OCI-LY3 (cell line): Measurements from ENCODE around the gene LIN28A.

Experiments used
- EZH2phosphoT487 ChIP-seq: fragments of 200-600 bp; shearing (Covaris generic); IDR thresholded peaks from 2 replicates; pipeline ENCODE4 v1.6.1; 2018; ENCODE audit warnings: antibody characterized with exemption, mixed run types, low read depth
- TF ChIP-seq, protein P1 (sequence below): fragments of 200-600, 300-600 bp; sonication (generic); IDR thresholded peaks from 2 replicates; pipeline ENCODE4 v1.5.1; 2014; ENCODE audit warnings: antibody characterized with exemption, low read length, low read depth

GRCh38 chr1:26405281-26405915 lies 5.2 kb upstream of the LIN28A start:
- no peak for TF ChIP-seq EZH2phosphoT487
- TF ChIP-seq, protein P1, sequence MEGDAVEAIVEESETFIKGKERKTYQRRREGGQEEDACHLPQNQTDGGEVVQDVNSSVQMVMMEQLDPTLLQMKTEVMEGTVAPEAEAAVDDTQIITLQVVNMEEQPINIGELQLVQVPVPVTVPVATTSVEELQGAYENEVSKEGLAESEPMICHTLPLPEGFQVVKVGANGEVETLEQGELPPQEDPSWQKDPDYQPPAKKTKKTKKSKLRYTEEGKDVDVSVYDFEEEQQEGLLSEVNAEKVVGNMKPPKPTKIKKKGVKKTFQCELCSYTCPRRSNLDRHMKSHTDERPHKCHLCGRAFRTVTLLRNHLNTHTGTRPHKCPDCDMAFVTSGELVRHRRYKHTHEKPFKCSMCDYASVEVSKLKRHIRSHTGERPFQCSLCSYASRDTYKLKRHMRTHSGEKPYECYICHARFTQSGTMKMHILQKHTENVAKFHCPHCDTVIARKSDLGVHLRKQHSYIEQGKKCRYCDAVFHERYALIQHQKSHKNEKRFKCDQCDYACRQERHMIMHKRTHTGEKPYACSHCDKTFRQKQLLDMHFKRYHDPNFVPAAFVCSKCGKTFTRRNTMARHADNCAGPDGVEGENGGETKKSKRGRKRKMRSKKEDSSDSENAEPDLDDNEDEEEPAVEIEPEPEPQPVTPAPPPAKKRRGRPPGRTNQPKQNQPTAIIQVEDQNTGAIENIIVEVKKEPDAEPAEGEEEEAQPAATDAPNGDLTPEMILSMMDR: no peak
